Uterus (tissue), 4 donors: ENCODE results near the gene ANKRD24. TPM values are rescaled to one million over a fixed set of nuclear protein-coding genes. Genes with fewer than 3 reads are reported as not detected.
"Not testable (repeated sequence)": the region's sequence is repeated elsewhere in the genome, so short reads cannot be mapped to it uniquely, and the experiment has no call there.

ENCODE experiments used
- DNase-seq, 2 donors: peaks; one replicate each; pipeline ENCODE4 v3.0.0-alpha.2; 2019 to 2020
- H3K27ac ChIP-seq, 2 donors: fragments of 200-600 bp; sonication (generic); 1 replicate in 1 of 2; 2 replicates in 1 of 2; pipeline ENCODE4 v1.5.1; 2016 to 2018
- H3K27me3 ChIP-seq, 2 donors: fragments of 200-600 bp; sonication (generic); one replicate each; pipeline ENCODE4 v1.5.1; 2018 to 2019; ENCODE audit warnings: control low read depth in 1 of 2
- H3K36me3 ChIP-seq, 2 donors: fragments of 200-600 bp; sonication (generic); one replicate each; pipeline ENCODE4 v1.5.1; 2019; ENCODE audit warnings: control low read depth in 1 of 2
- H3K4me1 ChIP-seq, 2 donors: fragments of 200-600 bp; sonication (generic); one replicate each; pipeline ENCODE4 v1.5.1; 2018 to 2019; ENCODE audit warnings: control low read depth in 1 of 2
- H3K4me3 ChIP-seq, 2 donors: fragments of 200-600 bp; sonication (generic); 1 replicate in 1 of 2; 2 replicates in 1 of 2; pipeline ENCODE4 v1.5.1; 2018 to 2019; ENCODE audit warnings: mild to moderate bottlenecking in 1 of 2
- H3K9me3 ChIP-seq, 2 donors: fragments of 200-600 bp; sonication (generic); one replicate each; pipeline ENCODE4 v1.5.1; 2019; ENCODE audit warnings: control low read depth in 1 of 2
- CTCF ChIP-seq, 4 experiments: fragments of 200-600 bp in 2 of 4; fragments of 450-650 bp in 2 of 4; sonication (generic) in 2 of 4; IDR thresholded peaks; one replicate each; pipeline ENCODE4 v1.5.1; 2016 to 2019; ENCODE audit warnings: antibody characterized with exemption in 4 of 4, mild to moderate bottlenecking in 2 of 4, moderate library complexity in 1 of 4
- POLR2A ChIP-seq, 2 donors: fragments of 450-650 bp; IDR thresholded peaks; one replicate each; pipeline ENCODE4 v1.6.1; 2016; ENCODE audit warnings: antibody characterized with exemption in 2 of 2, mild to moderate bottlenecking in 1 of 2, moderate library complexity in 1 of 2
- intact Hi-C: fragments of 100-400 bp; cut with DNase I; formaldehyde crosslinking; loops from one replicate; pipeline ENCODE4 v1.15.1; 2023; ENCODE audit warnings: low total_unique reads
- total RNA-seq, 4 donors: library from RNA; depleted of rRNA in 3 of 4; stranded (reverse); fragments of >200 nt in 3 of 4; gene quantifications; one replicate each; pipeline versions ENCODE4 v1.1.0 to v1.2.4, GENCODE V29; 2014 to 2023
- donor health status: DM: yes; HTN: yes; CAD: no.

Gene ANKRD24
- total RNA-seq, 4 donors from 2014 or later = 0.64 to 1.8 (median 1.2) TPM; not detected in 1

GRCh38 chr19:4227771-4228170, 45.3 kb downstream of the ANKRD24 start:
- H3K36me3 ChIP-seq = no peaks in the 10 kb centered on the region
- H3K27me3 ChIP-seq = peaks cover 0 to 10% of the 10 kb centered on the region in 2 donors
- no peaks in the 10 kb centered on the region for H3K4me1 ChIP-seq
- TF ChIP-seq CTCF (IDR thresholded peaks at IDR 0.05) (no peak), POLR2A (IDR thresholded peaks at IDR 0.05) (no peak)
- no peaks in the 10 kb centered on the region for H3K9me3 ChIP-seq
- DNase-seq = no peak
- intact Hi-C loops = no loop called here
- no peak overlapping the region for H3K4me3 ChIP-seq
- H3K27ac ChIP-seq = no peak overlapping the region

- Histone ChIP-seq H3K27me3 (peaks cover 0 to 10% of the 10 kb centered on the region in 2 donors), H3K4me3 (no peak overlapping the region), H3K9me3 (no peaks in the 10 kb centered on the region), H3K36me3 (no peaks in the 10 kb centered on the region), H3K27ac (no peak overlapping the region), H3K4me1 (no peaks in the 10 kb centered on the region)
- no peak for TF ChIP-seq POLR2A (IDR thresholded peaks at IDR 0.05)
- TF ChIP-seq CTCF (IDR thresholded peaks at IDR 0.05) = no peak
- DNase-seq = no peak
- intact Hi-C loops = no loop called here
Measured at GRCh38 chr19:4228765-4229178, 46.3 kb downstream of the ANKRD24 start.

- DNase-seq = no peak
- H3K4me1 ChIP-seq = no peaks in the 10 kb centered on the region
- H3K4me3 ChIP-seq = no peak within 1 kb of the TSS
- intact Hi-C loops = no loop called here
- no peak within 1 kb of the TSS for H3K27ac ChIP-seq
- H3K9me3 ChIP-seq = no peaks in the 10 kb centered on the region
- no peaks in the 10 kb centered on the region for H3K36me3 ChIP-seq
- no peak for TF ChIP-seq POLR2A (IDR thresholded peaks at IDR 0.05)
- H3K27me3 ChIP-seq = peaks cover 0 to 10% of the 10 kb centered on the region in 2 donors
Measured at GRCh38 chr19:4229179-4229931, 46.9 kb downstream of the ANKRD24 start, which contains the start of gene EBI3. Gene EBI3 (plus strand): TSS chr19:4229523. CDS start chr19:4229551, 28 bp downstream.

- DNase-seq, H3K4me1 ChIP-seq, H3K27ac ChIP-seq, H3K36me3 ChIP-seq, H3K4me3 ChIP-seq, intact Hi-C loops, H3K9me3 ChIP-seq: not testable (repeated sequence)
- peaks cover 0 to 10% of the 10 kb centered on the region in 2 donors for H3K27me3 ChIP-seq
Measured at GRCh38 chr19:4230237-4230636, 47.7 kb downstream of the ANKRD24 start.

- H3K4me3 ChIP-seq, H3K4me1 ChIP-seq, intact Hi-C loops, H3K27ac ChIP-seq, H3K9me3 ChIP-seq, DNase-seq, H3K36me3 ChIP-seq: not testable (repeated sequence)
- peaks cover 0 to 10% of the 10 kb centered on the region in 2 donors for H3K27me3 ChIP-seq
Measured at GRCh38 chr19:4231521-4231920, 49.0 kb downstream of the ANKRD24 start.

- H3K4me1 ChIP-seq, DNase-seq, intact Hi-C loops, H3K9me3 ChIP-seq, H3K36me3 ChIP-seq, H3K27ac ChIP-seq, H3K4me3 ChIP-seq: not testable (repeated sequence)
- H3K27me3 ChIP-seq = peaks cover 0 to 10% of the 10 kb centered on the region in 2 donors
Measured at GRCh38 chr19:4232139-4232538, 49.6 kb downstream of the ANKRD24 start.

GRCh38 chr19:4232614-4233281, 50.3 kb downstream of the ANKRD24 start:
- H3K36me3 ChIP-seq = no peaks in the 10 kb centered on the region
- H3K4me1 ChIP-seq = no peaks in the 10 kb centered on the region
- TF ChIP-seq POLR2A (IDR thresholded peaks at IDR 0.05) = no peak
- no peak for TF ChIP-seq CTCF (IDR thresholded peaks at IDR 0.05)
- intact Hi-C loops = no loop called here
- H3K9me3 ChIP-seq = no peaks in the 10 kb centered on the region
- no peak overlapping the region for H3K4me3 ChIP-seq
- peaks cover 0 to 10% of the 10 kb centered on the region in 2 donors for H3K27me3 ChIP-seq
- no peak for DNase-seq
- H3K27ac ChIP-seq = no peak overlapping the region
